Gastrocnemius medialis (tissue), 4 donors: Measurements from ENCODE around the gene FAM240B.

ENCODE experiments used
- CTCF ChIP-seq, 5 experiments: fragments of 450-650 bp in 3 of 5; fragments of 200-600 bp in 2 of 5; sonication (generic) in 2 of 5; IDR thresholded peaks in 4 of 5; conservative IDR thresholded peaks in 1 of 5; 1 replicate in 4 of 5; 2 replicates in 1 of 5; pipeline ENCODE4 v1.5.1; 2016 to 2019; ENCODE audit warnings: antibody characterized with exemption in 5 of 5, mild to moderate bottlenecking in 3 of 5, moderate library complexity in 3 of 5
- POLR2A ChIP-seq, 2 donors: fragments of 450-650 bp; IDR thresholded peaks; one replicate each; pipeline ENCODE4 v1.6.1; 2017; ENCODE audit warnings: antibody characterized with exemption in 2 of 2, mild to moderate bottlenecking in 2 of 2, moderate library complexity in 2 of 2

- TF ChIP-seq CTCF (IDR thresholded peaks at IDR 0.05 in 4 of 5, conservative IDR thresholded peaks at IDR 0.05 in 1 of 5) (no peak), POLR2A (IDR thresholded peaks at IDR 0.05) (no peak)
Observed at GRCh38 chr9:38761999-38762398, 42.1 kb upstream of the FAM240B start.
